Loucy (cell line): Measurements from ENCODE around the gene MAN1A2.

Experiments used
- H2AFZ ChIP-seq: fragments of 200-600 bp; sonication (generic); 2 replicates; pipeline ENCODE4 v1.6.0; 2016; ENCODE audit warnings: antibody characterized with exemption, mild to moderate bottlenecking, low read length, moderate library complexity
- H3F3A ChIP-seq: fragments of 200-600 bp; 2 replicates; pipeline ENCODE4 v1.6.0; 2016; ENCODE audit warnings: antibody characterized with exemption, low read depth, mild to moderate bottlenecking
- H3K27me3 ChIP-seq: fragments of 200-600 bp; sonication (generic); 2 replicates; pipeline ENCODE4 v1.6.1; 2014; ENCODE audit warnings: low read length, mild to moderate bottlenecking; ENCODE audit not compliant: insufficient read depth, poor library complexity, severe bottlenecking
- H3K36me3 ChIP-seq: fragments of 200-600 bp; sonication (generic); 2 replicates; pipeline ENCODE4 v1.6.1; 2016; ENCODE audit warnings: low read length; ENCODE audit not compliant: insufficient read depth
- H3K4me1 ChIP-seq: fragments of 200-600 bp; sonication (generic); 2 replicates; pipeline ENCODE4 v1.5.1; 2014; ENCODE audit warnings: low read length, mild to moderate bottlenecking; ENCODE audit not compliant: insufficient read depth, poor library complexity, severe bottlenecking
- H3K4me2 ChIP-seq: fragments of 200-600 bp; sonication (generic); 2 replicates; pipeline ENCODE4 v1.6.0; 2014; ENCODE audit warnings: antibody characterized with exemption, low read length, low read depth, mild to moderate bottlenecking; ENCODE audit not compliant: poor library complexity, severe bottlenecking
- H3K4me3 ChIP-seq: fragments of 200-600 bp; sonication (generic); 2 replicates; pipeline ENCODE4 v1.5.1; 2014; ENCODE audit warnings: low read length, mild to moderate bottlenecking, mixed read lengths; ENCODE audit not compliant: poor library complexity, severe bottlenecking
- H3K79me2 ChIP-seq: fragments of 200-600 bp; sonication (generic); 2 replicates; pipeline ENCODE4 v1.6.1; 2014; ENCODE audit warnings: low read length; ENCODE audit not compliant: insufficient read depth
- H3K9ac ChIP-seq: fragments of 200-600 bp; sonication (generic); 2 replicates; pipeline ENCODE4 v1.6.0; 2014; ENCODE audit warnings: mild to moderate bottlenecking, low read depth, low read length, moderate library complexity; ENCODE audit not compliant: poor library complexity, severe bottlenecking
- H3K9me2 ChIP-seq: fragments of 200-600 bp; sonication (generic); replicated peaks from 2 replicates; pipeline ENCODE4 v1.6.1; 2016; ENCODE audit warnings: low read depth, low read length, mixed read lengths
- H3K9me3 ChIP-seq: fragments of 200-600 bp; sonication (generic); 2 replicates; pipeline ENCODE4 v1.6.1; 2014; ENCODE audit warnings: mild to moderate bottlenecking, antibody characterized with exemption, low read length, low read depth; ENCODE audit not compliant: insufficient read depth
- H4K20me1 ChIP-seq: fragments of 200-600 bp; sonication (generic); 2 replicates; pipeline ENCODE4 v1.6.0; 2014; ENCODE audit warnings: antibody characterized with exemption, low read length, mild to moderate bottlenecking; ENCODE audit not compliant: insufficient read depth, poor library complexity, severe bottlenecking
- EZH2phosphoT487 ChIP-seq: fragments of 200-600 bp; IDR thresholded peaks from 2 replicates; pipeline ENCODE4 v1.6.1; 2018; ENCODE audit warnings: antibody characterized with exemption, mild to moderate bottlenecking, moderate library complexity, borderline replicate concordance
- TF ChIP-seq, protein P1 (sequence below): fragments of 200-600 bp; sonication (generic); conservative IDR thresholded peaks from 2 replicates; pipeline ENCODE4 v1.5.1; 2014; ENCODE audit warnings: mild to moderate bottlenecking, antibody characterized with exemption, low read length

The MAN1A2 gene

DNA sequence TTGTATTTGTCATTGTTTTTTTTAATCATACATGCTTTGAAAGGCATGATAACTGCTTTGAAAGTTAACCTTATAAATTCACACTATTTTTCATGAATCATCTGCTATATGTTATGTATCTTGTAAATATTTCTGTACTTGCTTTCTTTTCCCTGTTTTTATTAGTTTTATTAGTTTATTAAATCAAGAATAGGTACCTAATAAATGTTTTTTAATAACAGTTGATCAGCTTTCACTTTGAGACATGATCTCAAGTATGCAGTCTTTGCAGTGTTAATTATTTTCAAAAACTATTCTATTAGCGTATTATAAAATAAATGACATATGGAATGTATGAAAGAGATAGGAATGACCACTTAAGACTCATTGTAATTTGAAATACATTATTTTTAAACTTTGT lies 127.8 kb downstream of the MAN1A2 start:
- no peak for TF ChIP-seq EZH2phosphoT487
- TF ChIP-seq, protein P1, sequence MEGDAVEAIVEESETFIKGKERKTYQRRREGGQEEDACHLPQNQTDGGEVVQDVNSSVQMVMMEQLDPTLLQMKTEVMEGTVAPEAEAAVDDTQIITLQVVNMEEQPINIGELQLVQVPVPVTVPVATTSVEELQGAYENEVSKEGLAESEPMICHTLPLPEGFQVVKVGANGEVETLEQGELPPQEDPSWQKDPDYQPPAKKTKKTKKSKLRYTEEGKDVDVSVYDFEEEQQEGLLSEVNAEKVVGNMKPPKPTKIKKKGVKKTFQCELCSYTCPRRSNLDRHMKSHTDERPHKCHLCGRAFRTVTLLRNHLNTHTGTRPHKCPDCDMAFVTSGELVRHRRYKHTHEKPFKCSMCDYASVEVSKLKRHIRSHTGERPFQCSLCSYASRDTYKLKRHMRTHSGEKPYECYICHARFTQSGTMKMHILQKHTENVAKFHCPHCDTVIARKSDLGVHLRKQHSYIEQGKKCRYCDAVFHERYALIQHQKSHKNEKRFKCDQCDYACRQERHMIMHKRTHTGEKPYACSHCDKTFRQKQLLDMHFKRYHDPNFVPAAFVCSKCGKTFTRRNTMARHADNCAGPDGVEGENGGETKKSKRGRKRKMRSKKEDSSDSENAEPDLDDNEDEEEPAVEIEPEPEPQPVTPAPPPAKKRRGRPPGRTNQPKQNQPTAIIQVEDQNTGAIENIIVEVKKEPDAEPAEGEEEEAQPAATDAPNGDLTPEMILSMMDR = no peak
- Histone ChIP-seq H2AFZ (no peak overlapping the region), H4K20me1 (no peaks in the 10 kb centered on the region)

DNA sequence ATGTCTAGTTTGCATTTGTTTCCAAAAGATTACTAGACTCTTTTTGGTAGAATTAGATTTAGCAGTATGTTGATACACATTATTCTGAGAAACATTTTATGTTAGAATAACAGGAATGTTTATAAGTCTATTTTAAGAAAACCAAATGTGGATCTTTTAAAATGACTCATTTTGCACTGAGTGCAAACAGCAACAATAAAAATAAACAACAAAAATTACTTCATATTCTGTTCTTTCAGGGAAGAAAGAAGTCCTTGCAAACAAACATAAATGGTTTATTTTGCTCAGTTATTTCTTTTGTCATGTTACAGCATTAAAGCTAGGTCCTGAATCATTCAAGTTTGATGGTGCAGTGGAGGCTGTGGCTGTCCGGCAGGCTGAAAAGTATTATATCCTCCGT lies 131.8 kb downstream of the MAN1A2 start:
- H3K4me3 ChIP-seq = no peak overlapping the region
- H3K9ac ChIP-seq = no peak overlapping the region
- no peaks in the 10 kb centered on the region for H3K4me1 ChIP-seq
- no peaks in the 10 kb centered on the region for H3K79me2 ChIP-seq
- H3K9me3 ChIP-seq = no peaks in the 10 kb centered on the region
- no peak overlapping the region for H2AFZ ChIP-seq
- no peak overlapping the region for H3K4me2 ChIP-seq
- no peaks in the 10 kb centered on the region for H3F3A ChIP-seq
- peaks cover 11% of the 10 kb centered on the region; the same call in 1 of the 2 replicates for H3K36me3 ChIP-seq
- no peaks in the 10 kb centered on the region for H3K9me2 ChIP-seq
- no peaks in the 10 kb centered on the region for H4K20me1 ChIP-seq
- no peaks in the 10 kb centered on the region for H3K27me3 ChIP-seq
- TF ChIP-seq, protein P1 = no peak
- TF ChIP-seq EZH2phosphoT487 = no peak

More for the DNA sequence above, 127.8 kb downstream of the MAN1A2 start:
- no peak overlapping the region for H3K4me3 ChIP-seq
- H3K79me2 ChIP-seq = no peaks in the 10 kb centered on the region
- H3K9me2 ChIP-seq = no peaks in the 10 kb centered on the region
- H3F3A ChIP-seq = no peaks in the 10 kb centered on the region
- no peaks in the 10 kb centered on the region for H3K27me3 ChIP-seq
- H3K4me2 ChIP-seq = no peak overlapping the region
- no peaks in the 10 kb centered on the region for H3K4me1 ChIP-seq
- no peaks in the 10 kb centered on the region for H3K9me3 ChIP-seq
- H3K9ac ChIP-seq = no peak overlapping the region
- peaks cover 10% of the 10 kb centered on the region; the same call in 1 of the 2 replicates for H3K36me3 ChIP-seq

DNA sequence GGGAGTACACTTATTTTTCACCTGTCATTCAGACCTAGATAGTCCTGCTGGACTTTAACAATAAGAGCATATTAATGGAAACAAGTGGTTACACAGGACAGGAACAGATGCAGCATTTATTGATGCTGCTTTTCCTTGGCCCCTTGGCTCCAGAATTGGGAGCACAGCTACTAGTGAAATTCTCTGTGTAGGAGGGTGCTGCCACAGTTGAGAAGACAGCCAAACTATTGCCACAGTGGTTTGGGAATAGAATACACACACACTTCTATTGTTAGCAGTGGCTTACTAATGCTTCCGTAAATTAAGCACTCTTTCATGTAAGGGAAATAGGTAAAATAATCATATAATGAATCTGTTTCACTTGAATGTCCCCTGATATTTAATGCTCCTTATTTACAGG lies 133.3 kb downstream of the MAN1A2 start:
- no peaks in the 10 kb centered on the region for H3K79me2 ChIP-seq
- no peaks in the 10 kb centered on the region for H3K4me1 ChIP-seq
- no peak overlapping the region for H3K4me2 ChIP-seq
- no peaks in the 10 kb centered on the region for H4K20me1 ChIP-seq
- no peaks in the 10 kb centered on the region for H3K9me2 ChIP-seq
- H3K9me3 ChIP-seq = no peaks in the 10 kb centered on the region
- H3K36me3 ChIP-seq = peaks cover 8% of the 10 kb centered on the region; the same call in 1 of the 2 replicates
- H3K4me3 ChIP-seq = no peak overlapping the region
- no peak overlapping the region for H2AFZ ChIP-seq
- H3K9ac ChIP-seq = no peak overlapping the region
- no peaks in the 10 kb centered on the region for H3K27me3 ChIP-seq
- no peaks in the 10 kb centered on the region for H3F3A ChIP-seq
- TF ChIP-seq EZH2phosphoT487 = no peak
- TF ChIP-seq, protein P1 = no peak
